Measurements from ENCODE around the gene HOXA11. TPM values are rescaled to one million over a fixed set of nuclear protein-coding genes. Genes with fewer than 3 reads are reported as not detected.

HOXA11 gene
- not detected for total RNA-seq

GRCh38 chr7:27185013-27185853 is at the start of gene HOXA11:
Gene HOXA11 (minus strand): TSS chr7:27185232. CDS start chr7:27185144, 88 bp downstream.
- Histone ChIP-seq H3K4me1 (peaks cover 39 to 50% (median 40%) of the 10 kb centered on the region in 4 donors), H3K27ac (no peak within 1 kb of the TSS), H3K27me3 (peaks cover 3 to 89% (median 69%) of the 10 kb centered on the region in 4 donors), H3K9me3 (no peaks in the 10 kb centered on the region), H3K4me3 (peak within 1 kb of the TSS in 3 of 4 donors; percentile 21 to 43 (median 40)), H3K36me3 (no peaks in the 10 kb centered on the region)
- TF ChIP-seq EP300 (IDR thresholded peaks at IDR 0.05) (no peak), CTCF (IDR thresholded peaks at IDR 0.05) (no peak), POLR2A (IDR thresholded peaks at IDR 0.05) (no peak), POLR2AphosphoS5 (IDR thresholded peaks at IDR 0.05) (no peak)
- 6 to 11% methylated on average over 35 to 43 of the region's 43 CpGs for WGBS, 2 donors
- DNase-seq, result peak in 1 of 2 donors; percentile 58
- peak in 1 of 2 donors; percentile 18 for ATAC-seq (ENCODE audit: low FRiP score in 2 of 2)

GRCh38 chr7:27229448-27229847 is 44.4 kb upstream of the HOXA11 start:
- ATAC-seq (ENCODE audit: low FRiP score in 2 of 2), result peak in 1 of 2 donors; percentile 26
- Histone ChIP-seq H3K36me3 (no peaks in the 10 kb centered on the region), H3K4me1 (peaks cover 0 to 5% (median 4%) of the 10 kb centered on the region in 4 donors), H3K27me3 (peaks cover 0 to 18% (median 11%) of the 10 kb centered on the region in 4 donors), H3K4me3 (no peak overlapping the region), H3K9me3 (no peaks in the 10 kb centered on the region), H3K27ac (no peak overlapping the region)
- TF ChIP-seq CTCF (IDR thresholded peaks at IDR 0.05) (no peak), POLR2A (IDR thresholded peaks at IDR 0.05) (no peak), POLR2AphosphoS5 (IDR thresholded peaks at IDR 0.05) (no peak), EP300 (IDR thresholded peaks at IDR 0.05) (no peak)
- 82 to 87% methylated on average over 4 of the region's 4 CpGs for WGBS, 2 donors
- DNase-seq, result no peak

GRCh38 chr7:27224983-27225934 is 40.2 kb upstream of the HOXA11 start:
- DNase-seq (peak in 1 of 2 donors; percentile 85), ATAC-seq (ENCODE audit: low FRiP score in 2 of 2) (no peak)
- Histone ChIP-seq H3K27me3 (peaks cover 2 to 53% (median 19%) of the 10 kb centered on the region in 4 donors), H3K27ac (no peak overlapping the region), H3K9me3 (no peaks in the 10 kb centered on the region), H3K36me3 (no peaks in the 10 kb centered on the region), H3K4me3 (no peak overlapping the region), H3K4me1 (peaks cover 3 to 10% (median 5%) of the 10 kb centered on the region in 4 donors)
- TF ChIP-seq CTCF (IDR thresholded peaks at IDR 0.05) (no peak), EP300 (IDR thresholded peaks at IDR 0.05) (no peak), POLR2A (IDR thresholded peaks at IDR 0.05) (no peak), POLR2AphosphoS5 (IDR thresholded peaks at IDR 0.05) (no peak)
- 8 to 10% methylated on average over 19 to 36 of the region's 61 CpGs for WGBS, 2 donors

GRCh38 chr7:27223941-27224575 is 39.0 kb upstream of the HOXA11 start:
- H3K4me1 ChIP-seq, result peaks cover 3 to 11% (median 6%) of the 10 kb centered on the region in 4 donors
- TF ChIP-seq POLR2A (IDR thresholded peaks at IDR 0.05) (no peak), CTCF (IDR thresholded peaks at IDR 0.05) (no peak), EP300 (IDR thresholded peaks at IDR 0.05) (no peak), POLR2AphosphoS5 (IDR thresholded peaks at IDR 0.05) (no peak)
- no peak for ATAC-seq (ENCODE audit: low FRiP score in 2 of 2)
- H3K27ac ChIP-seq, result no peak overlapping the region
- H3K4me3 ChIP-seq, result no peak overlapping the region
- H3K27me3 ChIP-seq, result peaks cover 2 to 65% (median 24%) of the 10 kb centered on the region in 4 donors
- no peaks in the 10 kb centered on the region for H3K9me3 ChIP-seq
- no peaks in the 10 kb centered on the region for H3K36me3 ChIP-seq
- DNase-seq, result no peak
